Activated CD4-positive, alpha-beta T cell treated with anti-CD3 and anti-CD28 coated beads, Interleukin-2, Interleukin-6, amounts not matched to agents 100 ng/mL and 50 ng/mL, durations not matched to agents 16 hours and 8 hours (primary cell): Measurements from ENCODE around the gene TNN.
"Not testable (repeated sequence)": the region's sequence is repeated elsewhere in the genome, so short reads cannot be mapped to it uniquely, and the experiment has no call there.

ENCODE experiments used
- DNase-seq: peaks from one replicate; pipeline ENCODE4 v3.0.0-alpha.2; 2020

Gene TNN

GRCh38 chr1:175067362-175068106 is at the start of gene TNN:
Gene TNN, plus strand, starts transcription at chr1:175067833. Its CDS starts 9,586 bp downstream, at chr1:175077419.
- DNase-seq, result no peak

- DNase-seq, result no peak
Measured at GRCh38 chr1:175019524-175019923, 48.1 kb upstream of the TNN start.

GRCh38 chr1:175023043-175023921 is 44.4 kb upstream of the TNN start, which contains the start of gene MRPS14:
Gene MRPS14, minus strand, starts transcription at chr1:175023425. Its CDS starts 17 bp downstream, at chr1:175023408.
- peak; percentile 99 for DNase-seq

GRCh38 chr1:175023922-175024242 is 43.8 kb upstream of the TNN start:
- DNase-seq, result not testable (repeated sequence)

- DNase-seq, result no peak
Measured at GRCh38 chr1:175024773-175025172, 42.9 kb upstream of the TNN start.

- no peak for DNase-seq
Measured at GRCh38 chr1:175033953-175034352, 33.7 kb upstream of the TNN start.

- DNase-seq, result no peak
Measured at GRCh38 chr1:175034775-175035174, 32.9 kb upstream of the TNN start.

GRCh38 chr1:175035865-175036264 is 31.8 kb upstream of the TNN start:
- no peak for DNase-seq

- no peak for DNase-seq
Measured at GRCh38 chr1:175036476-175036875, 31.2 kb upstream of the TNN start.

GRCh38 chr1:175037416-175037815 is 30.2 kb upstream of the TNN start:
- no peak for DNase-seq

- DNase-seq, result no peak
Measured at GRCh38 chr1:175040324-175040879, 27.2 kb upstream of the TNN start.

GRCh38 chr1:175042650-175043049 is 25.0 kb upstream of the TNN start:
- DNase-seq, result no peak

GRCh38 chr1:175043824-175044223 is 23.8 kb upstream of the TNN start:
- DNase-seq, result no peak

GRCh38 chr1:175044591-175044990 is 23.0 kb upstream of the TNN start:
- not testable (repeated sequence) for DNase-seq

GRCh38 chr1:175045097-175045496 is 22.5 kb upstream of the TNN start:
- DNase-seq, result no peak

GRCh38 chr1:175045519-175045918 is 22.1 kb upstream of the TNN start:
- no peak for DNase-seq

- no peak for DNase-seq
Measured at GRCh38 chr1:175050992-175051391, 16.6 kb upstream of the TNN start.

GRCh38 chr1:175054736-175055135 is 12.9 kb upstream of the TNN start:
- no peak for DNase-seq

- peak; percentile 8 for DNase-seq
Measured at GRCh38 chr1:175062339-175062738, 5.3 kb upstream of the TNN start.

GRCh38 chr1:175062858-175063257 is 4.8 kb upstream of the TNN start:
- DNase-seq, result no peak

GRCh38 chr1:175070818-175071217 is 3.2 kb downstream of the TNN start:
- no peak for DNase-seq

- no peak for DNase-seq
Measured at GRCh38 chr1:175071276-175071943, 3.8 kb downstream of the TNN start.
